ENCODE results near the gene PIGV. TPM values are rescaled to one million over a fixed set of nuclear protein-coding genes. Genes with fewer than 3 reads are reported as not detected.

PIGV gene
- total RNA-seq, 5 donors from 2014 or later (not counting 1 experiment from before 2014, with no cell fraction given), result 10.3 to 24.0 (median 20.3) TPM

- Mint-ChIP-seq H3K27ac (peak overlapping the region; percentile 99 to 100), H3K36me3 (peaks cover 23% of the 10 kb centered on the region), H3K4me1 (peaks cover 64 to 76% (median 74%) of the 10 kb centered on the region in 3 donors), H3K9me3 (no peaks in the 10 kb centered on the region), H3K4me3 (peak overlapping the region in 1 of 3 donors; percentile 100), H3K27me3 (no peaks in the 10 kb centered on the region)
- Histone ChIP-seq H3K27me3 (replicated peaks in 1 of 2; ENCODE audit: control insufficient read depth in 2 of 2, extremely low read depth in 1 of 2, insufficient read depth in 2 of 2, low read length in 1 of 2) (no peaks in the 10 kb centered on the region), H3K27ac (ENCODE audit: low read length) (peak overlapping the region; percentile 34), H3K4me1 (ENCODE audit: control insufficient read depth in 1 of 2, extremely low read depth in 1 of 2, insufficient read depth in 2 of 2, low read length in 2 of 2) (peaks cover 23 to 49% of the 10 kb centered on the region in 2 experiments), H3K9me3 (no peaks in the 10 kb centered on the region), H3K36me3 (ENCODE audit: control insufficient read depth in 2 of 2, extremely low read depth in 1 of 2, insufficient read depth in 1 of 2, low read length in 1 of 2) (peaks cover 17 to 31% of the 10 kb centered on the region in 2 donors), H3K4me3 (ENCODE audit: control insufficient read depth in 1 of 2, extremely low read depth in 1 of 2, low read length in 1 of 2) (no peak overlapping the region)
- ATAC-seq (replicated peaks in 1 of 4) (no peak), DNase-seq (no peak)
- CTCF ChIA-PET, result interaction anchor here (0.6 to 2.0 kb wide), 5 partner anchors 26 to 195 kb away, joined by 3 to 5 read pairs (median 3); no protein-coding TSS in a partner anchor
- 100% methylated on average over 1 of the region's 2 CpGs for WGBS (ENCODE audit: insufficient coverage)
- POLR2A ChIA-PET, result interaction anchor here (0.6 kb wide), 3 partner anchors 56 to 174 kb away, joined by 3 to 4 read pairs (median 3); no protein-coding TSS in a partner anchor
Observed at GRCh38 chr1:26784023-26784871, 3.5 kb upstream of the PIGV start.

DNA sequence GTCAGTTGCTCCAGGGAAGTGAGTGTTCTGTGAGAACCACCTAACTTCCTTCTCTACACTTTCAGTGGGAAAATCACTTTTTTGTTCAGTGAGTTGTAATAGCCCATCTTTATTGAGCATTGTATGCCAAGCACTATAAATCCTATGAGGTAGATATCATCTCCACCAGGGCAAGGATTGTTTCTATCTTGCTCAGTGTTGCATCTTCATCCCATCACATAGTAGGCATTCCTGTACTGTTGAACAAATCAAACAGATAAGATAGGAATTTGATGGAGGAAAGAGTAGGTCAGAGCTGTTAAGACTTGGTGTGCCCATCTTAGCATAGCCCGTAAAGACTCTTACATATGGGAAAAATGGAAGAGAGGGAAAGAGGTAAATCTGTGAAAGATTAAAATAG lies 2.9 kb upstream of the PIGV start:
- H3K4me3 Mint-ChIP-seq, result peak overlapping the region in 1 of 3 donors; percentile 100
- ATAC-seq (replicated peaks in 1 of 4), result no peak
- peak overlapping the region; percentile 34 for H3K27ac ChIP-seq (ENCODE audit: low read length)

GRCh38 chr1:26785611-26786436 lies 1.9 kb upstream of the PIGV start:
- no peaks in the 10 kb centered on the region for H3K9me3 Mint-ChIP-seq
- DNase-seq (peak in 3 of 35 experiments; percentile 10 to 59 (median 22)), ATAC-seq (replicated peaks in 1 of 4) (no peak)
- no peaks in the 10 kb centered on the region for H3K27me3 ChIP-seq (replicated peaks in 1 of 2; ENCODE audit: control insufficient read depth in 2 of 2, extremely low read depth in 1 of 2, insufficient read depth in 2 of 2, low read length in 1 of 2)
- H3K4me1 Mint-ChIP-seq, result peaks cover 74 to 84% (median 82%) of the 10 kb centered on the region in 3 donors
- H3K27ac ChIP-seq (ENCODE audit: low read length), result peak overlapping the region; percentile 97
- peak overlapping the region in 1 of 2 donors; percentile 98 for H3K4me3 ChIP-seq (ENCODE audit: control insufficient read depth in 1 of 2, extremely low read depth in 1 of 2, low read length in 1 of 2)
- CTCF ChIA-PET, result interaction anchor here in 1 of 2 donors (0.6 to 6.3 kb wide), 7 partner anchors 15 to 552 kb away, joined by 3 to 48 read pairs (median 3); partner anchors contain the start of gene CEP85
- peaks cover 23 to 62% of the 10 kb centered on the region in 2 experiments for H3K4me1 ChIP-seq (ENCODE audit: control insufficient read depth in 1 of 2, extremely low read depth in 1 of 2, insufficient read depth in 2 of 2, low read length in 2 of 2)
- peaks cover 4 to 15% of the 10 kb centered on the region in 2 donors for H3K36me3 ChIP-seq (ENCODE audit: control insufficient read depth in 2 of 2, extremely low read depth in 1 of 2, insufficient read depth in 1 of 2, low read length in 1 of 2)
- H3K4me3 Mint-ChIP-seq, result peak overlapping the region; percentile 86 to 100 (median 98)
- POLR2A ChIA-PET, result interaction anchor here (0.5 to 1.7 kb wide), 4 partner anchors 9 to 334 kb away, joined by 3 to 12 read pairs (median 6); no protein-coding TSS in a partner anchor
- peaks cover 14% of the 10 kb centered on the region for H3K36me3 Mint-ChIP-seq
- 0% methylated on average over 1 of the region's 5 CpGs for whole genome bisulfite sequencing (ENCODE audit: insufficient coverage)
- H3K27me3 Mint-ChIP-seq, result no peaks in the 10 kb centered on the region
- peak overlapping the region; percentile 99 to 100 for H3K27ac Mint-ChIP-seq
- no peaks in the 10 kb centered on the region for H3K9me3 ChIP-seq

More for the DNA sequence above, 2.9 kb upstream of the PIGV start:
- no peaks in the 10 kb centered on the region for H3K27me3 ChIP-seq (replicated peaks in 1 of 2; ENCODE audit: control insufficient read depth in 2 of 2, extremely low read depth in 1 of 2, insufficient read depth in 2 of 2, low read length in 1 of 2)
- POLR2A ChIA-PET, result interaction anchor here (0.6 to 1.7 kb wide), 2 partner anchors 8 to 70 kb away, joined by 3 to 8 read pairs; no protein-coding TSS in a partner anchor
- DNase-seq, result no peak
- H3K9me3 ChIP-seq, result no peaks in the 10 kb centered on the region
- H3K36me3 ChIP-seq (ENCODE audit: control insufficient read depth in 2 of 2, extremely low read depth in 1 of 2, insufficient read depth in 1 of 2, low read length in 1 of 2), result peaks cover 13 to 25% of the 10 kb centered on the region in 2 donors
- peak overlapping the region; percentile 99 to 100 for H3K27ac Mint-ChIP-seq
- peaks cover 23 to 54% of the 10 kb centered on the region in 2 experiments for H3K4me1 ChIP-seq (ENCODE audit: control insufficient read depth in 1 of 2, extremely low read depth in 1 of 2, insufficient read depth in 2 of 2, low read length in 2 of 2)
- peaks cover 67 to 78% (median 77%) of the 10 kb centered on the region in 3 donors for H3K4me1 Mint-ChIP-seq
- no CpG with 5 or more reads among the region's 1 CpG for WGBS (ENCODE audit: insufficient coverage)
- H3K9me3 Mint-ChIP-seq, result no peaks in the 10 kb centered on the region
- CTCF ChIA-PET, result interaction anchor here (0.6 to 2.0 kb wide), 4 partner anchors 14 to 279 kb away, joined by 3 to 5 read pairs (median 4); no protein-coding TSS in a partner anchor
- no peak overlapping the region for H3K4me3 ChIP-seq (ENCODE audit: control insufficient read depth in 1 of 2, extremely low read depth in 1 of 2, low read length in 1 of 2)
- peaks cover 17% of the 10 kb centered on the region for H3K36me3 Mint-ChIP-seq
- H3K27me3 Mint-ChIP-seq, result no peaks in the 10 kb centered on the region

DNA sequence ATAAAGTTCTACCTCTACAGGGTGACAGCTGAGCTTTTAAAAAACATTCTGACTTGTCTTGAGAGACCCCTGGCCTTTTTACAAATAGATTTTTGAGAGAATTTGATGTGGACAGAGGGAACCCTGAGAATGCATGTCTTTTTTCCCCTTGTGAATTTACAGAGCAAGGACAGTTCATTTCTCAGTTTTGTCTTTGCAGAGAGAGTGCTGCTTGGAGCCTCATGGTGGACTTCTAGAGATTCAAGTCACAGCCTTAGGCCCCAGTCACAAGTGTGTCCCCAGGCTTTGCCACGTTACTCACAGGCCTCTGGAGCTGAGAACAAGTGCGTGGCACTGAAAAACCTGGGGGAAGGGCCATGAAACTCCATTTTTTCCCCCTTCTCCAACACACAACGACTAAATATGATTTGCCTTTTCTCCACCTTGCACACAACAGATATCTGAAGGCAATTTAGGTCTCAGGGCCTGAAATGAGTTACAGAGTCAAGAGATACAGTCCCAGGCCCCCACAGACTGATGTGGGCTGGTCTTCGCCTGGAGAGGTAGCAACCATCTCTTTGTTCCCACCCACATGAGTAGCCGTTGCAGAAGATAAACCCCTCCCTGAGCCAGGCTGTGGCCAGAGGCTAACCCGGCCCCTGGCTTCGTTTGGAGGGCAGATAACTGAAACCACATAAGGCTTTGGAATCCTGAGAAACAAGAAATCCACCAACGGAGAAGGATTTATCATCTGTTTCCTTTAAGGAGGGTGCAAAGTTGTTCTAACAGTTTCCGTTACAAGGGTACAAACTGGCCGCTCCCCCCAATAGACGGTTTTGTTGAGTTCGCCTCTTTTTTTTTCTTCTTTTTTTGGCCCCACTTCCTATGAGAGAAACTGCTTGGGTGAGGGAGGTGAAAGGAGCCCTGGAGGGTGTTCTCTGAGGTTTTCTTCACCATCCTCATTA lies 1.0 kb upstream of the PIGV start:
- ChIA-PET CTCF (interaction anchor here in 1 of 2 donors (0.6 to 6.3 kb wide), 5 partner anchors 42 to 228 kb away, joined by 3 to 48 read pairs (median 9); no protein-coding TSS in a partner anchor), POLR2A (interaction anchor here (0.5 to 2.3 kb wide), 5 partner anchors 10 to 333 kb away, joined by 3 to 12 read pairs (median 7); no protein-coding TSS in a partner anchor)
- peak overlapping the region; percentile 86 to 100 (median 98) for H3K4me3 Mint-ChIP-seq
- H3K27me3 Mint-ChIP-seq, result no peaks in the 10 kb centered on the region
- WGBS (ENCODE audit: insufficient coverage), result 10% methylated on average over 2 of the region's 12 CpGs
- ATAC-seq (replicated peaks in 1 of 4) (no peak), DNase-seq (peak in 10 of 35 experiments; percentile 5 to 49 (median 18))
- H3K36me3 ChIP-seq (ENCODE audit: control insufficient read depth in 2 of 2, extremely low read depth in 1 of 2, insufficient read depth in 1 of 2, low read length in 1 of 2), result peaks cover 1 to 10% of the 10 kb centered on the region in 2 donors
- peaks cover 75 to 87% (median 80%) of the 10 kb centered on the region in 3 donors for H3K4me1 Mint-ChIP-seq
- H3K4me1 ChIP-seq (ENCODE audit: control insufficient read depth in 1 of 2, extremely low read depth in 1 of 2, insufficient read depth in 2 of 2, low read length in 2 of 2), result peaks cover 23 to 65% of the 10 kb centered on the region in 2 experiments
- H3K27ac Mint-ChIP-seq, result peak overlapping the region; percentile 99 to 100
- peaks cover 14% of the 10 kb centered on the region for H3K36me3 Mint-ChIP-seq
- peak overlapping the region; percentile 97 for H3K27ac ChIP-seq (ENCODE audit: low read length)
- no peaks in the 10 kb centered on the region for H3K9me3 ChIP-seq
- H3K27me3 ChIP-seq (replicated peaks in 1 of 2; ENCODE audit: control insufficient read depth in 2 of 2, extremely low read depth in 1 of 2, insufficient read depth in 2 of 2, low read length in 1 of 2), result no peaks in the 10 kb centered on the region
- no peaks in the 10 kb centered on the region for H3K9me3 Mint-ChIP-seq
- peak overlapping the region; percentile 82 to 98 for H3K4me3 ChIP-seq (ENCODE audit: control insufficient read depth in 1 of 2, extremely low read depth in 1 of 2, low read length in 1 of 2)

DNA sequence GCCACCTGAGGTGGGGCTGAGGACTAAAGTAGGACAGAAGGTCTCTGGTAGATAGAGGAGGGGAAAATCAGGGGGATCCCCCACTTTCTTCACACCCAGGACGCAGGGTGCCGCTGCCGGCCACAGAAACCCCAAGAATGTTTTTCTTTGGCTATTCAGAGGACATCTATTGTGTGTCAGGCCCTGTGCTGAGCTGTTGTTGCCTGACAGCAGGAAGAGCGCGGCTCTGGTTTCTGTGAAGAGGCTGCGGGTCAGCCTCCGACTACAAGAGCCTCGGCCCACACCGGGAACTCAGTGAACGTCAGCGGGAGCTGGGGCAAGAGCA lies 407 bp upstream of the PIGV start:
- CTCF ChIA-PET, result interaction anchor here (0.5 to 6.3 kb wide), 7 partner anchors 43 to 309 kb away, joined by 3 to 156 read pairs (median 28); no protein-coding TSS in a partner anchor
- peaks cover 73 to 82% (median 76%) of the 10 kb centered on the region in 3 donors for H3K4me1 Mint-ChIP-seq
- Histone ChIP-seq H3K9me3 (no peaks in the 10 kb centered on the region), H3K36me3 (ENCODE audit: control insufficient read depth in 2 of 2, extremely low read depth in 1 of 2, insufficient read depth in 1 of 2, low read length in 1 of 2) (peaks cover 0 to 14% of the 10 kb centered on the region in 2 donors), H3K27me3 (replicated peaks in 1 of 2; ENCODE audit: control insufficient read depth in 2 of 2, extremely low read depth in 1 of 2, insufficient read depth in 2 of 2, low read length in 1 of 2) (no peaks in the 10 kb centered on the region), H3K27ac (ENCODE audit: low read length) (peak overlapping the region; percentile 97), H3K4me1 (ENCODE audit: control insufficient read depth in 1 of 2, extremely low read depth in 1 of 2, insufficient read depth in 2 of 2, low read length in 2 of 2) (peaks cover 23 to 65% of the 10 kb centered on the region in 2 experiments), H3K4me3 (ENCODE audit: control insufficient read depth in 1 of 2, extremely low read depth in 1 of 2, low read length in 1 of 2) (peak overlapping the region; percentile 82 to 98)
- H3K27ac Mint-ChIP-seq, result peak overlapping the region; percentile 99 to 100
- H3K27me3 Mint-ChIP-seq, result no peaks in the 10 kb centered on the region
- peak in 27 of 35 experiments; percentile 53 to 87 (median 67) for DNase-seq
- H3K4me3 Mint-ChIP-seq, result peak overlapping the region; percentile 86 to 100 (median 98)
- WGBS (ENCODE audit: insufficient coverage), result 0% methylated on average over 8 of the region's 11 CpGs
- no peaks in the 10 kb centered on the region for H3K9me3 Mint-ChIP-seq
- POLR2A ChIA-PET, result interaction anchor here in 1 of 2 donors (0.9 to 2.3 kb wide), 2 partner anchors 90 to 95 kb away, joined by 4 to 7 read pairs; no protein-coding TSS in a partner anchor
- ATAC-seq (replicated peaks in 1 of 4), result peak; percentile 40 to 54 (median 50)
- H3K36me3 Mint-ChIP-seq, result peaks cover 10% of the 10 kb centered on the region
